ENCODE measurements around the gene ANGPTL1. TPM values are rescaled to one million over a fixed set of nuclear protein-coding genes. Genes with fewer than 3 reads are reported as not detected.

The ANGPTL1 gene
- total and polyA plus RNA-seq, 2 of the 8 experiments (the other 6 are each of a cell fraction or from before 2014, with no cell fraction given): not detected

Other genes starting within 250 kb of the ANGPTL1 start
- gene RALGPS2, start 145.8 kb downstream of the ANGPTL1 start, total RNA-seq (2021; fragmentation: NEBNext Ultra II Directional; extraction: Animal tissue kit (Norgen Biotek cat#: 25700)): 37.7 and 38.0 TPM in 2 replicates
- 3.4 and 6.7 TPM in 2 replicates for gene RALGPS2, start 145.8 kb downstream of the ANGPTL1 start, polyA plus RNA-seq (2011; rRNA removed)
- gene FAM20B, start 154.8 kb upstream of the ANGPTL1 start, total RNA-seq (2021; fragmentation: NEBNext Ultra II Directional; extraction: Animal tissue kit (Norgen Biotek cat#: 25700)): 36.3 and 36.6 TPM in 2 replicates
- 6.3 and 8.3 TPM in 2 replicates for gene FAM20B, start 154.8 kb upstream of the ANGPTL1 start, polyA plus RNA-seq (2011; rRNA removed)
- 19.9 and 21.4 TPM in 2 replicates for gene TOR3A, start 211.0 kb upstream of the ANGPTL1 start, total RNA-seq (2021; fragmentation: NEBNext Ultra II Directional; extraction: Animal tissue kit (Norgen Biotek cat#: 25700))
- 15.3 and 26.9 TPM in 2 replicates for gene TOR3A, start 211.0 kb upstream of the ANGPTL1 start, polyA plus RNA-seq (2011; rRNA removed)

Data from H1 (cell line).